Measurements from ENCODE around the gene GYG2. TPM values are rescaled to one million over a fixed set of nuclear protein-coding genes. Genes with fewer than 3 reads are reported as not detected.

Gene GYG2
- total and polyA plus RNA-seq, 2 donors (not counting 1 experiment from before 2014, with no cell fraction given), result 8.9 to 10.6 TPM

- Histone ChIP-seq H3K9me3 (ENCODE audit: control insufficient read depth, insufficient read depth, low read depth, low read length) (no peaks in the 10 kb centered on the region), H3K27me3 (ENCODE audit: control insufficient read depth, insufficient read depth, low read length) (no peaks in the 10 kb centered on the region), H3K36me3 (ENCODE audit: control insufficient read depth, insufficient read depth, low read length) (no peaks in the 10 kb centered on the region), H4K20me1 (ENCODE audit: control insufficient read depth, extremely low read depth, insufficient read depth, low read length) (no peaks in the 10 kb centered on the region), H3K79me2 (ENCODE audit: control insufficient read depth, insufficient read depth, low read length) (no peaks in the 10 kb centered on the region), H3K4me2 (ENCODE audit: extremely low read depth, insufficient read depth, low read length) (no peak overlapping the region), H3K27ac (ENCODE audit: insufficient read depth, low read length) (no peak overlapping the region), H2AFZ (ENCODE audit: low read length) (no peak overlapping the region), H3K4me3 (replicated peaks in 1 of 4; ENCODE audit: control extremely low read depth in 1 of 4, insufficient read depth in 1 of 4, low read depth in 3 of 4, low read length in 4 of 4) (no peak overlapping the region), H3K4me1 (ENCODE audit: control insufficient read depth, extremely low read depth, insufficient read depth, low read length) (no peaks in the 10 kb centered on the region), H3K9ac (ENCODE audit: insufficient read depth, low read length) (no peak overlapping the region)
- TF ChIP-seq CTCF (conservative IDR thresholded peaks at IDR 0.05 in 1 of 2, IDR thresholded peaks at IDR 0.05 in 1 of 2; ENCODE audit: low read depth in 1 of 2, low read length in 2 of 2) (no peak), EZH2 (IDR thresholded peaks at IDR 0.05; ENCODE audit: low read length, missing control alignments) (no peak)
- DNase-seq (ENCODE audit: low read depth in 2 of 2), result no peak
Measured at GRCh38 chrX:2910109-2910508, 81.4 kb downstream of the GYG2 start.

GRCh38 chrX:2913118-2913517, 84.4 kb downstream of the GYG2 start:
- H3K9me3 ChIP-seq (ENCODE audit: control insufficient read depth, insufficient read depth, low read depth, low read length), result no peaks in the 10 kb centered on the region
- no peak overlapping the region for H3K4me2 ChIP-seq (ENCODE audit: extremely low read depth, insufficient read depth, low read length)
- H3K4me1 ChIP-seq (ENCODE audit: control insufficient read depth, extremely low read depth, insufficient read depth, low read length), result no peaks in the 10 kb centered on the region
- H3K27me3 ChIP-seq (ENCODE audit: control insufficient read depth, insufficient read depth, low read length), result no peaks in the 10 kb centered on the region
- no peak overlapping the region for H3K4me3 ChIP-seq (replicated peaks in 1 of 4; ENCODE audit: control extremely low read depth in 1 of 4, insufficient read depth in 1 of 4, low read depth in 3 of 4, low read length in 4 of 4)
- TF ChIP-seq EZH2 (IDR thresholded peaks at IDR 0.05; ENCODE audit: low read length, missing control alignments) (no peak), CTCF (conservative IDR thresholded peaks at IDR 0.05 in 1 of 2, IDR thresholded peaks at IDR 0.05 in 1 of 2; ENCODE audit: low read depth in 1 of 2, low read length in 2 of 2) (no peak)
- H2AFZ ChIP-seq (ENCODE audit: low read length), result no peak overlapping the region
- no peak overlapping the region for H3K27ac ChIP-seq (ENCODE audit: insufficient read depth, low read length)
- H4K20me1 ChIP-seq (ENCODE audit: control insufficient read depth, extremely low read depth, insufficient read depth, low read length), result no peaks in the 10 kb centered on the region
- H3K79me2 ChIP-seq (ENCODE audit: control insufficient read depth, insufficient read depth, low read length), result no peaks in the 10 kb centered on the region
- DNase-seq (ENCODE audit: low read depth in 2 of 2), result no peak
- H3K36me3 ChIP-seq (ENCODE audit: control insufficient read depth, insufficient read depth, low read length), result no peaks in the 10 kb centered on the region
- no peak overlapping the region for H3K9ac ChIP-seq (ENCODE audit: insufficient read depth, low read length)

- no peaks in the 10 kb centered on the region for H3K4me1 ChIP-seq (ENCODE audit: control insufficient read depth, extremely low read depth, insufficient read depth, low read length)
- H2AFZ ChIP-seq (ENCODE audit: low read length), result no peak overlapping the region
- H3K9me3 ChIP-seq (ENCODE audit: control insufficient read depth, insufficient read depth, low read depth, low read length), result no peaks in the 10 kb centered on the region
- H3K4me3 ChIP-seq (replicated peaks in 1 of 4; ENCODE audit: control extremely low read depth in 1 of 4, insufficient read depth in 1 of 4, low read depth in 3 of 4, low read length in 4 of 4), result no peak overlapping the region
- DNase-seq (ENCODE audit: low read depth in 2 of 2), result no peak
- no peak for TF ChIP-seq CTCF (conservative IDR thresholded peaks at IDR 0.05 in 1 of 2, IDR thresholded peaks at IDR 0.05 in 1 of 2; ENCODE audit: low read depth in 1 of 2, low read length in 2 of 2)
- no peak for TF ChIP-seq EZH2 (IDR thresholded peaks at IDR 0.05; ENCODE audit: low read length, missing control alignments)
- H3K9ac ChIP-seq (ENCODE audit: insufficient read depth, low read length), result no peak overlapping the region
- H4K20me1 ChIP-seq (ENCODE audit: control insufficient read depth, extremely low read depth, insufficient read depth, low read length), result no peaks in the 10 kb centered on the region
- no peak overlapping the region for H3K4me2 ChIP-seq (ENCODE audit: extremely low read depth, insufficient read depth, low read length)
- H3K36me3 ChIP-seq (ENCODE audit: control insufficient read depth, insufficient read depth, low read length), result no peaks in the 10 kb centered on the region
- H3K27me3 ChIP-seq (ENCODE audit: control insufficient read depth, insufficient read depth, low read length), result no peaks in the 10 kb centered on the region
- no peak overlapping the region for H3K27ac ChIP-seq (ENCODE audit: insufficient read depth, low read length)
- no peaks in the 10 kb centered on the region for H3K79me2 ChIP-seq (ENCODE audit: control insufficient read depth, insufficient read depth, low read length)
Measured at GRCh38 chrX:2917767-2918166, 89.0 kb downstream of the GYG2 start.
